Neural cell (in vitro differentiated cells): ENCODE measurements around the gene TGFBR3. TPM values are rescaled to one million over a fixed set of nuclear protein-coding genes. Genes with fewer than 3 reads are reported as not detected.

Experiments
- H2AFZ ChIP-seq: fragments of 200-600, 300-800 bp; sonication (generic), shearing (Covaris generic); 2 replicates; pipeline ENCODE4 v1.6.0; 2014; ENCODE audit warnings: low read depth, mild to moderate bottlenecking, antibody characterized with exemption, low read length, moderate library complexity
- H3F3A ChIP-seq: fragments of 200-600 bp; shearing (Covaris generic); 2 replicates; pipeline ENCODE4 v1.6.1; 2016; ENCODE audit warnings: mild to moderate bottlenecking, moderate library complexity, mixed read lengths, antibody characterized with exemption, low read length; ENCODE audit not compliant: insufficient read depth, poor library complexity, severe bottlenecking
- H3K27ac ChIP-seq: fragments of 200-600, 300-800 bp; sonication (generic), shearing (Covaris generic); 2 replicates; pipeline ENCODE4 v1.5.1; 2014; ENCODE audit warnings: mild to moderate bottlenecking, low read length, moderate library complexity
- H3K27me3 ChIP-seq: fragments of 300-800, 200-600 bp; sonication (generic), shearing (Covaris generic); 2 replicates; pipeline ENCODE4 v1.6.0; 2014; ENCODE audit warnings: mild to moderate bottlenecking, low read depth, low read length, moderate library complexity; ENCODE audit not compliant: insufficient read depth
- H3K36me3 ChIP-seq: fragments of 300-800, 200-600 bp; sonication (generic), shearing (Covaris generic); 2 replicates; pipeline ENCODE4 v1.5.1; 2014; ENCODE audit warnings: mild to moderate bottlenecking, antibody characterized with exemption, low read length, moderate library complexity; ENCODE audit not compliant: insufficient read depth
- H3K4me2 ChIP-seq: fragments of 300-800, 200-600 bp; sonication (generic), shearing (Covaris generic); 2 replicates; pipeline ENCODE4 v1.6.0; 2014; ENCODE audit warnings: mild to moderate bottlenecking, low read length
- H3K4me3 ChIP-seq: fragments of 300-800, 200-600 bp; sonication (generic), shearing (Covaris generic); 2 replicates; pipeline ENCODE4 v1.5.1; 2014; ENCODE audit warnings: mild to moderate bottlenecking, low read length, moderate library complexity
- H3K79me2 ChIP-seq: fragments of 200-600 bp; shearing (Covaris generic); replicated peaks from 2 replicates; pipeline ENCODE4 v1.6.0; 2014; ENCODE audit warnings: mild to moderate bottlenecking, low read length, moderate library complexity; ENCODE audit not compliant: insufficient read depth
- H3K9ac ChIP-seq: fragments of 300-800, 200-600 bp; sonication (generic), shearing (Covaris generic); 2 replicates; pipeline ENCODE4 v1.6.1; 2016; ENCODE audit warnings: mild to moderate bottlenecking, low read length, mixed read lengths
- H3K9me2 ChIP-seq: fragments of 200-600 bp; shearing (Covaris generic); 2 replicates; pipeline ENCODE4 v1.6.1; 2016; ENCODE audit warnings: mild to moderate bottlenecking, low read length, mixed read lengths; ENCODE audit not compliant: insufficient read depth
- H3K9me3 ChIP-seq: fragments of 200-600, 300-800 bp; sonication (generic), shearing (Covaris generic); 2 replicates; pipeline ENCODE4 v1.6.1; 2016; ENCODE audit warnings: mild to moderate bottlenecking, mixed run types, low read length, moderate library complexity, mixed read lengths
- H4K20me1 ChIP-seq: fragments of 200-600 bp; shearing (Covaris generic); 2 replicates; pipeline ENCODE4 v1.6.1; 2016; ENCODE audit warnings: mild to moderate bottlenecking, mixed run types; ENCODE audit not compliant: insufficient read depth
- CTCF ChIP-seq: fragments of 450-650 bp; IDR thresholded peaks from 2 replicates; pipeline ENCODE4 v1.5.1; 2014; ENCODE audit warnings: antibody characterized with exemption, mild to moderate bottlenecking, moderate library complexity; ENCODE audit not compliant: poor library complexity, severe bottlenecking
- EP300 ChIP-seq: fragments of 450-650 bp; conservative IDR thresholded peaks from 2 replicates; pipeline ENCODE4 v1.6.1; 2014; ENCODE audit warnings: antibody characterized with exemption, mild to moderate bottlenecking, moderate library complexity; ENCODE audit not compliant: poor library complexity, severe bottlenecking
- EZH2 ChIP-seq: fragments of 200-600, 300-800 bp; shearing (Covaris generic), sonication (generic); IDR thresholded peaks from 2 replicates; pipeline ENCODE4 v1.6.1; 2014; ENCODE audit warnings: antibody characterized with exemption, low read length, borderline replicate concordance, mild to moderate bottlenecking; ENCODE audit not compliant: insufficient read depth, poor library complexity, severe bottlenecking
- MXI1 ChIP-seq: fragments of 450-650 bp; conservative IDR thresholded peaks from 2 replicates; pipeline ENCODE4 v1.6.1; 2014; ENCODE audit warnings: antibody characterized with exemption, mild to moderate bottlenecking; ENCODE audit not compliant: poor library complexity, severe bottlenecking
- POLR2AphosphoS5 ChIP-seq: IDR thresholded peaks from 2 replicates; pipeline ENCODE4 v1.6.1; 2012
- RAD21 ChIP-seq: fragments of 450-650 bp; conservative IDR thresholded peaks from 2 replicates; pipeline ENCODE4 v1.6.1; 2014; ENCODE audit warnings: antibody characterized with exemption, mild to moderate bottlenecking, moderate library complexity
- REST ChIP-seq: IDR thresholded peaks from 2 replicates; pipeline ENCODE4 v1.6.1; 2012; ENCODE audit warnings: borderline replicate concordance
- SMC3 ChIP-seq: fragments of 450-650 bp; conservative IDR thresholded peaks from 2 replicates; pipeline ENCODE4 v1.6.1; 2014; ENCODE audit warnings: antibody characterized with exemption, mild to moderate bottlenecking, moderate library complexity; ENCODE audit not compliant: poor library complexity
- TAF1 ChIP-seq: IDR thresholded peaks from 2 replicates; pipeline ENCODE4 v1.6.1; 2012; ENCODE audit warnings: low read depth
- polyA plus RNA-seq: library from polyadenylated mRNA; depleted of rRNA; stranded (reverse); fragments of >200 nt; gene quantifications from 2 replicates; pipeline ENCODE4 v1.2.3, GENCODE V29; 2014

TGFBR3 gene
- polyA plus RNA-seq, 1 donor from 2014 or later, result 0.25 TPM

- H3K9me3 ChIP-seq, result no peaks in the 10 kb centered on the region
These were observed 177.3 kb downstream of the TGFBR3 start for GRCh38 chr1:91708691-91709090.

GRCh38 chr1:91707890-91708218, 178.1 kb downstream of the TGFBR3 start:
- H2AFZ ChIP-seq, result no peak overlapping the region
- no peak overlapping the region for H3K4me2 ChIP-seq
- H3K79me2 ChIP-seq, result no peaks in the 10 kb centered on the region
- H3K27me3 ChIP-seq, result no peaks in the 10 kb centered on the region
- no peaks in the 10 kb centered on the region for H3F3A ChIP-seq
- TF ChIP-seq RAD21 (no peak), EP300 (no peak), TAF1 (no peak), POLR2AphosphoS5 (no peak), REST (no peak), MXI1 (no peak)
- H3K4me3 ChIP-seq, result no peak overlapping the region
- H3K9ac ChIP-seq, result no peak overlapping the region
- no peaks in the 10 kb centered on the region for H3K9me2 ChIP-seq
- H3K27ac ChIP-seq, result no peak overlapping the region
- no peaks in the 10 kb centered on the region for H4K20me1 ChIP-seq
- H3K9me3 ChIP-seq, result no peaks in the 10 kb centered on the region
- H3K36me3 ChIP-seq, result no peaks in the 10 kb centered on the region

More at GRCh38 chr1:91708691-91709090, 177.3 kb downstream of the TGFBR3 start:
- H3K36me3 ChIP-seq, result no peaks in the 10 kb centered on the region
- H3K9me2 ChIP-seq, result no peaks in the 10 kb centered on the region
- H3K79me2 ChIP-seq, result no peaks in the 10 kb centered on the region
- no peaks in the 10 kb centered on the region for H3K27me3 ChIP-seq
- no peak for TF ChIP-seq RAD21
- TF ChIP-seq SMC3, result no peak
- no peak for TF ChIP-seq POLR2AphosphoS5
- no peak for TF ChIP-seq MXI1
- TF ChIP-seq CTCF, result no peak
- no peak for TF ChIP-seq EZH2
- no peaks in the 10 kb centered on the region for H4K20me1 ChIP-seq
- H3K9ac ChIP-seq, result no peak overlapping the region
- no peak overlapping the region for H2AFZ ChIP-seq
- H3K4me2 ChIP-seq, result no peak overlapping the region
- no peak overlapping the region for H3K4me3 ChIP-seq
- H3F3A ChIP-seq, result no peaks in the 10 kb centered on the region
- no peak overlapping the region for H3K27ac ChIP-seq
